ENCODE measurements around the gene CCL3. TPM values are rescaled to one million over a fixed set of nuclear protein-coding genes. Genes with fewer than 3 reads are reported as not detected.
A peak's percentile ranks its signal among the peaks of the same experiment; 100 is the strongest.

Gene CCL3
- total and polyA plus RNA-seq, 7 experiments from 2014 or later: 1.6 to 72.5 (median 44.0) TPM; not detected in 2

DNA sequence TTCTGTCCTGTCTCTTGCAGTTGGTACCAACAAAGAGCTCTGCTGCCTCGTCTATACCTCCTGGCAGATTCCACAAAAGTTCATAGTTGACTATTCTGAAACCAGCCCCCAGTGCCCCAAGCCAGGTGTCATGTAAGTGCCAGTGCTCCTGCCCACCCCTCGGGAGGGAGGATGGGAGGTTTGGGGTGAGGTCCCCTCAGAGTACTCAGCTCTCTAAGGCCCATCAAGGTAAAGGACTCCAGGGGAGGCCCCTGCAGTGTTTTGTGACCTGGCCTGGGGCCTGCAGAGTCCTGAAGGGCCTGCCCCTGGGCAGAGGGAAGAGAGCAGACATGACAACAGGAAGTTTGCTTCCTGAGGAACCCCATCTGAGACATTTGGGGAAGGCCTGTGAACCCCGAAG lies 19.5 kb downstream of the CCL3 start:
- CTCF ChIA-PET: no interaction called here
- no peak for DNase-seq

DNA sequence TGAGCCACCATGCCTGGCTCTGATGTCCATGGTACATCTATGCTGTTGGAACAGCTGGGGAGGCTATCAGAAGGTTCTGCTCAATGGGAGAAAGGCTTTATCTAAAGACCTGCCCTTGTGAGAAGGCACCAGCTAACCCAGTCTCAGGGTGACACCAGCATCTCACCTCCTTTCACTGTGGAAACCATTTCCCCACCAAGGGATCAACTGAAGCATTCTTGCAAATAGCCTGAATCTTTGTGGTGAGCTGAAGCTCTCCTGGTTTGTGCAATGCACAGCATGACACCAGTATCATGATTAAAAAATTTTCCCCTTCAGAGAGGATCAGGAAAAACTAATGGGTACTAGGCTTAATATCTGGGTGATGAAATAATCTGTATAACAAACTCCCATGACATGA lies 20.8 kb downstream of the CCL3 start:
- H3K9me3 Mint-ChIP-seq: no peaks in the 10 kb centered on the region
- H3K27me3 ChIP-seq (ENCODE audit: control insufficient read depth in 2 of 2, insufficient read depth in 2 of 2, low read length in 2 of 2): no peaks in the 10 kb centered on the region
- no peaks in the 10 kb centered on the region for H3K36me3 ChIP-seq (ENCODE audit: control insufficient read depth in 2 of 3, insufficient read depth in 3 of 3, low read length in 3 of 3)
- ChIA-PET CTCF (no interaction called here), POLR2A (no interaction called here)
- H3K4me1 ChIP-seq (ENCODE audit: control insufficient read depth in 2 of 2, insufficient read depth in 2 of 2, low read length in 2 of 2): peaks cover 0 to 29% of the 10 kb centered on the region in 2 donors
- no peaks in the 10 kb centered on the region for H3K36me3 Mint-ChIP-seq
- peaks cover 0 to 18% (median 6%) of the 10 kb centered on the region in 7 donors for H3K4me1 Mint-ChIP-seq
- H3K9me3 ChIP-seq (ENCODE audit: control insufficient read depth in 2 of 3, low read length in 3 of 3): no peaks in the 10 kb centered on the region
- H3K4me3 Mint-ChIP-seq: no peak overlapping the region
- peaks cover 4 to 37% (median 6%) of the 10 kb centered on the region in 5 donors for H3K27me3 Mint-ChIP-seq
- DNase-seq (no peak), ATAC-seq (no peak)
- H3K4me3 ChIP-seq (ENCODE audit: low read length): no peak overlapping the region
- H3K27ac Mint-ChIP-seq: no peak overlapping the region
- intact Hi-C loops (cut with micrococcal nuclease): no loop called here
- H3K27ac ChIP-seq (ENCODE audit: low read depth, low read length): no peak overlapping the region

More for the DNA sequence above, 19.5 kb downstream of the CCL3 start:
- Mint-ChIP-seq H3K27me3 (peaks cover 4 to 29% (median 6%) of the 10 kb centered on the region in 5 donors), H3K27ac (no peak overlapping the region), H3K4me3 (no peak overlapping the region), H3K9me3 (no peaks in the 10 kb centered on the region), H3K4me1 (peaks cover 0 to 18% (median 6%) of the 10 kb centered on the region in 7 donors), H3K36me3 (no peaks in the 10 kb centered on the region)
- no peak for ATAC-seq
- Histone ChIP-seq H3K27me3 (ENCODE audit: control insufficient read depth in 2 of 2, insufficient read depth in 2 of 2, low read length in 2 of 2) (no peaks in the 10 kb centered on the region), H3K4me1 (ENCODE audit: control insufficient read depth in 2 of 2, insufficient read depth in 2 of 2, low read length in 2 of 2) (peaks cover 0 to 26% of the 10 kb centered on the region in 2 donors), H3K36me3 (ENCODE audit: control insufficient read depth in 2 of 3, insufficient read depth in 3 of 3, low read length in 3 of 3) (no peaks in the 10 kb centered on the region), H3K4me3 (ENCODE audit: low read length) (no peak overlapping the region), H3K9me3 (ENCODE audit: control insufficient read depth in 2 of 3, low read length in 3 of 3) (no peaks in the 10 kb centered on the region), H3K27ac (ENCODE audit: low read depth, low read length) (no peak overlapping the region)
- POLR2A ChIA-PET: no interaction called here
- intact Hi-C loops (cut with micrococcal nuclease): no loop called here

DNA sequence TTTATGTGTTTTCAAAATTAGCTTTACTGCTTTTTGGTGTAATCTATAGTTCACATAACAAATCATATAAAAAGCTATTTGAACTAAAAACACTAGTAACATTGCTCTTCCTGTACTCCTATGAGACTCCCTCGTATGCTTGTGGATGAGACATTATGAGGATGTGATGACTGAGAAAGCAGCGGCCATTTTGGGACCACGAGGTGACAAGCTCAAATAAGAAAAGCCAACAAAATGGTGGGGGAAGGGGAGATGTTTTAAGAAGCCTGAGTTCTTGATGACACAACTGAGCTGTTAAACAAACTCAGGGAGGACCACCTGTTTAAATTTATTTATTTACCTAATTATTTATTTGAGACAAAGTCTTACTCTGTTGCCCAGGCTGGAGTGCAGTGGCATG lies 21.4 kb downstream of the CCL3 start:
- peaks cover 0 to 18% (median 6%) of the 10 kb centered on the region in 7 donors for H3K4me1 Mint-ChIP-seq
- ChIA-PET POLR2A (no interaction called here), CTCF (no interaction called here)
- no peaks in the 10 kb centered on the region for H3K27me3 ChIP-seq (ENCODE audit: control insufficient read depth in 2 of 2, insufficient read depth in 2 of 2, low read length in 2 of 2)
- H3K4me3 Mint-ChIP-seq: no peak overlapping the region
- H3K27ac ChIP-seq (ENCODE audit: low read depth, low read length): no peak overlapping the region
- H3K9me3 Mint-ChIP-seq: no peaks in the 10 kb centered on the region
- H3K36me3 ChIP-seq (ENCODE audit: control insufficient read depth in 2 of 3, insufficient read depth in 3 of 3, low read length in 3 of 3): no peaks in the 10 kb centered on the region
- H3K4me3 ChIP-seq (ENCODE audit: low read length): no peak overlapping the region
- intact Hi-C loops (cut with micrococcal nuclease): no loop called here
- H3K4me1 ChIP-seq (ENCODE audit: control insufficient read depth in 2 of 2, insufficient read depth in 2 of 2, low read length in 2 of 2): peaks cover 0 to 29% of the 10 kb centered on the region in 2 donors
- H3K27ac Mint-ChIP-seq: no peak overlapping the region
- peaks cover 4 to 37% (median 6%) of the 10 kb centered on the region in 5 donors for H3K27me3 Mint-ChIP-seq
- no peaks in the 10 kb centered on the region for H3K9me3 ChIP-seq (ENCODE audit: control insufficient read depth in 2 of 3, low read length in 3 of 3)
- H3K36me3 Mint-ChIP-seq: no peaks in the 10 kb centered on the region
- ATAC-seq (no peak), DNase-seq (no peak)

DNA sequence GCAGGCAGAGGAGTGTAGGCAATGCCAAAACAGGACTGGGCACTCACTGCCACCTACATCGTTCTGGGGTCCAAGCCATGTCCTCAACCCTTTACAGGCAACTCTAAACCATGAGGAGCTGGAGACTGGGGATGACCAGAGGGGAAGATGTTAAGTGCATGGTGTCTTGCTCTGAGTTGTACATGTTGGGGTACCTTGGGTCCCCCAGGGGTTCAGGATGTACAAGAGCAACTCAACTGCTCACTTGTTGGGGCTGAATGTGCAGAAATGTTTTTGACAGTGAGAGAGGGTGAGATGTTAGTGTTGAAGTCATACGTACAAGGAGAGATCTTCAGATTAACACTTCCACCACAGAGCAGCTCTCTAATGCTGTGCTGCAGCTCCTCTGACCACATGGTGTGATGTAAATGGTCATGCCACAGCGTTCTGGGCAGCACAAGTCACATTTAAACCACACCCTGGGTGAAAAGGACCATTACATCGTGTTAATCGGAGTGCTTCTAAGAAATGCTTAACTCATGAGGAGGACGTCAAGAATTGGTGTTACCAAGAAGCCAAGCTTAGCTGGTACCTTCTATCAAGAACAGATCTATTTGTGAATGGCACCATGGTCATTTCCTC lies 23.5 kb downstream of the CCL3 start:
- Histone ChIP-seq H3K27me3 (ENCODE audit: control insufficient read depth in 2 of 2, insufficient read depth in 2 of 2, low read length in 2 of 2) (no peaks in the 10 kb centered on the region), H3K9me3 (ENCODE audit: control insufficient read depth in 2 of 3, low read length in 3 of 3) (no peaks in the 10 kb centered on the region), H3K4me3 (ENCODE audit: low read length) (no peak overlapping the region), H3K4me1 (ENCODE audit: control insufficient read depth in 2 of 2, insufficient read depth in 2 of 2, low read length in 2 of 2) (peaks cover 0 to 24% of the 10 kb centered on the region in 2 donors), H3K36me3 (ENCODE audit: control insufficient read depth in 2 of 3, insufficient read depth in 3 of 3, low read length in 3 of 3) (no peaks in the 10 kb centered on the region), H3K27ac (ENCODE audit: low read depth, low read length) (no peak overlapping the region)
- intact Hi-C loops (cut with micrococcal nuclease): no loop called here
- ATAC-seq (peak; percentile 91), DNase-seq (no peak)
- Mint-ChIP-seq H3K9me3 (no peaks in the 10 kb centered on the region), H3K36me3 (no peaks in the 10 kb centered on the region), H3K27ac (peak overlapping the region in 1 of 9 donors; percentile 12), H3K4me3 (no peak overlapping the region), H3K4me1 (peaks cover 0 to 14% (median 0%) of the 10 kb centered on the region in 7 donors), H3K27me3 (peaks cover 4 to 47% (median 5%) of the 10 kb centered on the region in 5 donors)
- ChIA-PET POLR2A (no interaction called here), CTCF (no interaction called here)

DNA sequence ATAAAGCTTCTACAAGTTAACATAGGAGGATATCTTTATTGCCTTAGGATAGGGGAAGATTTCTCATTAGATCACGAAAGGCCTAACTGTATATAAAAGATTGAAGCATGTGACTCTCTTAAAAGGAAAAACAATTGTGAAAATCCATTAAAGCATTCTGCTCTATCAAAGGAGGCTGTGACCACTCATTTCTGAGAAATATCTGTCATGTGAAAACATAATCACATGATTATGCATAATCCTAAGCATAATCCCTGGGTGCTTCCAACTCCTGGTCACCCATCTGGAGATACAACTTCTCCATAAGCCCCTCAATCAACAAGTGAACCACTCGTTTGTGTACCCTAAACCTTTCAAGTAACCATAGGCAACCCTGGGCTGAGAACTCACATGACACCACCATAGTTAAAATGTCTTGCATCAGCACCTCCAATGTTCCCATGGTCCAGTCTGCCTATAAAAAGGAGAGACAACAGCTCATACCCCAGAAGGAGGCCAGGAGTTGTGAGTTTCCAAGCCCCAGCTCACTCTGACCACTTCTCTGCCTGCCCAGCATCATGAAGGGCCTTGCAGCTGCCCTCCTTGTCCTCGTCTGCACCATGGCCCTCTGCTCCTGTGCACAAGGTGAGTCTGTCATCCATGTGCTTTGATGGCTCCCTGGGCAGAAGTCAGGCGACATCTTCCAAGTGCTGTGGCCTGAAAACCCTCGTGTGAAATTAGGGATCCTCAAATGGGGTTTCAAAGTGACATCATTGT lies 26.0 kb downstream of the CCL3 start, which contains the start of gene CCL18:
Gene CCL18 (plus strand): TSS at position 487 of the 756 bp plus-strand sequence. CDS start 71 bp downstream, at position 558.
- Histone ChIP-seq H3K27ac (ENCODE audit: low read depth, low read length) (no peak within 1 kb of the TSS), H3K9me3 (ENCODE audit: control insufficient read depth in 2 of 3, low read length in 3 of 3) (no peaks in the 10 kb centered on the region), H3K4me3 (ENCODE audit: low read length) (no peak within 1 kb of the TSS), H3K36me3 (ENCODE audit: control insufficient read depth in 2 of 3, insufficient read depth in 3 of 3, low read length in 3 of 3) (no peaks in the 10 kb centered on the region), H3K4me1 (ENCODE audit: control insufficient read depth in 2 of 2, insufficient read depth in 2 of 2, low read length in 2 of 2) (peaks cover 0 to 24% of the 10 kb centered on the region in 2 donors), H3K27me3 (ENCODE audit: control insufficient read depth in 2 of 2, insufficient read depth in 2 of 2, low read length in 2 of 2) (no peaks in the 10 kb centered on the region)
- Mint-ChIP-seq H3K4me3 (no peak within 1 kb of the TSS), H3K36me3 (no peaks in the 10 kb centered on the region), H3K4me1 (peaks cover 0 to 14% (median 0%) of the 10 kb centered on the region in 7 donors), H3K27me3 (peaks cover 0 to 43% (median 6%) of the 10 kb centered on the region in 5 donors), H3K27ac (no peak within 1 kb of the TSS), H3K9me3 (no peaks in the 10 kb centered on the region)
- ATAC-seq: no peak
- CTCF ChIA-PET: no interaction called here
- intact Hi-C loops (cut with micrococcal nuclease): no loop called here
- no peak for DNase-seq
- POLR2A ChIA-PET: interaction anchor here (0.6 kb wide), 1 partner anchor 47 kb away, joined by 3 read pairs; no protein-coding TSS in a partner anchor

GRCh38 chr17:36060816-36061215 lies 29.1 kb downstream of the CCL3 start:
- H3K27ac Mint-ChIP-seq: no peak overlapping the region
- H3K4me1 ChIP-seq (ENCODE audit: control insufficient read depth in 2 of 2, insufficient read depth in 2 of 2, low read length in 2 of 2): peaks cover 0 to 7% of the 10 kb centered on the region in 2 donors
- H3K4me1 Mint-ChIP-seq: peaks cover 0 to 6% (median 0%) of the 10 kb centered on the region in 7 donors
- no peaks in the 10 kb centered on the region for H3K36me3 ChIP-seq (ENCODE audit: control insufficient read depth in 2 of 3, insufficient read depth in 3 of 3, low read length in 3 of 3)
- H3K27ac ChIP-seq (ENCODE audit: low read depth, low read length): no peak overlapping the region
- CTCF ChIA-PET: no interaction called here
- no peak overlapping the region for H3K4me3 Mint-ChIP-seq
- DNase-seq (no peak), ATAC-seq (no peak)
- H3K4me3 ChIP-seq (ENCODE audit: low read length): no peak overlapping the region
- H3K9me3 ChIP-seq (ENCODE audit: control insufficient read depth in 2 of 3, low read length in 3 of 3): no peaks in the 10 kb centered on the region
- H3K27me3 Mint-ChIP-seq: peaks cover 5 to 36% (median 8%) of the 10 kb centered on the region in 5 donors
- intact Hi-C loops (cut with micrococcal nuclease): no loop called here
- H3K27me3 ChIP-seq (ENCODE audit: control insufficient read depth in 2 of 2, insufficient read depth in 2 of 2, low read length in 2 of 2): no peaks in the 10 kb centered on the region
- no peaks in the 10 kb centered on the region for H3K36me3 Mint-ChIP-seq
- H3K9me3 Mint-ChIP-seq: no peaks in the 10 kb centered on the region
- POLR2A ChIA-PET: no interaction called here

All from naive thymus-derived CD4-positive, alpha-beta T cell (primary cell).